Panc1 (cell line): ENCODE measurements around the gene PRDM7. TPM values are rescaled to one million over a fixed set of nuclear protein-coding genes. Genes with fewer than 3 reads are reported as not detected.

Experiments
- ATAC-seq: fragments of 200-7000 bp; cut with Tn5 transposase; 2 replicates; pipeline ENCODE4 v1.9.1; 2020; ENCODE audit warnings: mild to moderate bottlenecking, moderate library complexity
- BruUV-seq: library from RNA; stranded (reverse); fragments of 400-500 nt; replicated peaks from 2 replicates; lab custom pipeline; 2021; lab: Mats Ljungman, UMichigan
- CTCF ChIA-PET: fragments of 300-600 bp; sonication (Branson Sonifier 250); formaldehyde crosslinking; loops from one replicate; lab custom pipeline; 2022; ENCODE audit warnings: antibody characterized with exemption; lab: Charles Lee
- POLR2A ChIA-PET: fragments of 300-600 bp; sonication (Branson Sonifier 250); formaldehyde crosslinking; loops from one replicate; lab custom pipeline; 2022; ENCODE audit warnings: antibody characterized with exemption; lab: Charles Lee
- DNase-seq: peaks from one replicate; pipeline ENCODE4 v3.0.0-alpha.2; 2010; ENCODE audit warnings: low read depth, low spot score
- H3K27ac ChIP-seq: 2 replicates; pipeline ENCODE4 v1.5.1; 2011; ENCODE audit warnings: mild to moderate bottlenecking, low read length, inconsistent platforms
- H3K27me3 ChIP-seq: fragments of 200-500 bp; sonication (Bioruptor generic); 2 replicates; pipeline ENCODE4 v1.6.0; 2014; ENCODE audit warnings: low read length, inconsistent platforms; ENCODE audit not compliant: control insufficient read depth, insufficient read depth
- H3K36me3 ChIP-seq: fragments of 200-500 bp; sonication (Bioruptor generic); 2 replicates; pipeline ENCODE4 v1.5.1; 2014; ENCODE audit warnings: inconsistent platforms, mild to moderate bottlenecking, low read length, moderate library complexity; ENCODE audit not compliant: control insufficient read depth, insufficient read depth
- H3K4me1 ChIP-seq: 2 replicates; pipeline ENCODE4 v1.5.1; 2011; ENCODE audit warnings: inconsistent platforms, mild to moderate bottlenecking, low read length, moderate library complexity; ENCODE audit not compliant: control insufficient read depth, insufficient read depth
- H3K4me3 ChIP-seq, 2 experiments: 2 replicates each; pipeline ENCODE4 v1.5.1; 2011 to 2012; ENCODE audit warnings: low read depth in 2 of 2, low read length in 2 of 2, mild to moderate bottlenecking in 2 of 2, inconsistent platforms in 1 of 2, moderate library complexity in 1 of 2
- H3K9me3 ChIP-seq: fragments of 200-500 bp; sonication (Bioruptor generic); 2 replicates; pipeline ENCODE4 v1.5.1; 2014; ENCODE audit warnings: low read depth, mild to moderate bottlenecking, inconsistent platforms, low read length, moderate library complexity; ENCODE audit not compliant: control insufficient read depth, insufficient read depth
- CTCF ChIP-seq: fragments of 450-650 bp; IDR thresholded peaks from 2 replicates; pipeline ENCODE4 v1.5.1; 2017; ENCODE audit warnings: mild to moderate bottlenecking
- POLR2AphosphoS5 ChIP-seq: IDR thresholded peaks from 2 replicates; pipeline ENCODE4 v1.6.1; 2012; ENCODE audit warnings: mild to moderate bottlenecking, low read depth, low read length, moderate library complexity
- REST ChIP-seq, 2 experiments: IDR thresholded peaks; 2 replicates each; pipeline ENCODE4 v1.6.1; 2011 to 2012; ENCODE audit warnings: low read depth in 2 of 2, control low read depth in 1 of 2, low read length in 1 of 2, mild to moderate bottlenecking in 1 of 2, moderate library complexity in 1 of 2; ENCODE audit not compliant: insufficient read depth in 1 of 2
- SIN3A ChIP-seq: IDR thresholded peaks from 2 replicates; pipeline ENCODE4 v1.6.1; 2012; ENCODE audit warnings: low read depth, mild to moderate bottlenecking, low read length, moderate library complexity, borderline replicate concordance; ENCODE audit not compliant: insufficient read depth
- TCF7L2 ChIP-seq: IDR thresholded peaks from 2 replicates; pipeline ENCODE4 v1.6.1; 2011; ENCODE audit warnings: mild to moderate bottlenecking, low read depth, low read length, inconsistent platforms
- in situ Hi-C: cut with HindIII; loops from 2 replicates; pipeline ENCODE4 v1.10.0; 2016; ENCODE audit warnings: low sequenced_read_pairs, low pct_unique_long_range_greater_than_20kb
- intact Hi-C: fragments of 100-400 bp; cut with micrococcal nuclease; formaldehyde crosslinking; loops from one replicate; pipeline ENCODE4 v1.10.0; 2022; ENCODE audit not compliant: unreplicated experiment
- total RNA-seq: library from RNA; stranded (reverse); gene quantifications from one replicate; pipeline ENCODE4 v1.2.1, GENCODE V29; 2021; ENCODE audit not compliant: unreplicated experiment

PRDM7 gene
- total RNA-seq, 1 experiment from 2014 or later, result not detected

GRCh38 chr16:90077757-90078578, 837 bp upstream of the PRDM7 start:
- in situ Hi-C loops (no loop called here), intact Hi-C loops (no loop called here)
- no peaks in the 10 kb centered on the region for H3K4me1 ChIP-seq
- H3K36me3 ChIP-seq, result no peaks in the 10 kb centered on the region
- ChIA-PET CTCF (no interaction called here), POLR2A (no interaction called here)
- ATAC-seq (peak; percentile 52), DNase-seq (no peak)
- H3K27ac ChIP-seq, result 0 out of 2 replicates have a peak overlapping the region, but pooled peaks have one; percentile 59
- no peaks in the 10 kb centered on the region for H3K27me3 ChIP-seq
- no peaks in the 10 kb centered on the region for H3K9me3 ChIP-seq
- peak overlapping the region; percentile 44 to 50 for H3K4me3 ChIP-seq
- BruUV-seq, result no TSS peak
- peak; percentile 23 for TF ChIP-seq CTCF
- no peak for TF ChIP-seq POLR2AphosphoS5

- Histone ChIP-seq H3K27me3 (no peaks in the 10 kb centered on the region), H3K4me1 (no peaks in the 10 kb centered on the region), H3K27ac (no peak overlapping the region), H3K36me3 (no peaks in the 10 kb centered on the region), H3K9me3 (no peaks in the 10 kb centered on the region), H3K4me3 (no peak overlapping the region)
- no peak for TF ChIP-seq POLR2AphosphoS5
- no peak for TF ChIP-seq SIN3A
- TF ChIP-seq TCF7L2, result no peak
- TF ChIP-seq CTCF, result no peak
- no peak for TF ChIP-seq REST (IDR thresholded peaks at IDR 0.05; ENCODE audit: insufficient read depth in 1 of 2, low read depth in 2 of 2, low read length in 1 of 2)
- ChIA-PET CTCF (no interaction called here), POLR2A (no interaction called here)
- intact Hi-C loops (no loop called here), in situ Hi-C loops (no loop called here)
- DNase-seq (no peak), ATAC-seq (no peak)
- no TSS peak for BruUV-seq
Observed at GRCh38 chr16:90072442-90073105, 4.6 kb downstream of the PRDM7 start.
